HEK293 (cell line): ENCODE measurements around the gene HYAL3.

Experiments used
- CTCF ChIA-PET: fragments of 350-600 bp; formaldehyde crosslinking; extraction: SDS; loops from one replicate; lab custom pipeline; 2021; ENCODE audit warnings: antibody characterized with exemption; lab: Yijun Ruan, JAX
- POLR2A ChIA-PET: fragments of 300-600 bp; formaldehyde crosslinking; extraction: SDS; loops from one replicate; lab custom pipeline; 2020; ENCODE audit warnings: antibody characterized with exemption, inconsistent platforms; lab: Yijun Ruan, JAX
- H3K27ac ChIP-seq: fragments of 200-500 bp; sonication (Bioruptor generic); 2 replicates; pipeline ENCODE4 v1.5.1; 2014; ENCODE audit warnings: low read depth, low read length, control low read depth, inconsistent platforms; ENCODE audit errors: extremely low read depth
- H3K36me3 ChIP-seq, 2 experiments: fragments of 200-500 bp in 1 of 2; sonication (Bioruptor generic) in 1 of 2; 1 replicate in 1 of 2; 2 replicates in 1 of 2; pipeline ENCODE4 v1.5.1; 2014 to 2017; ENCODE audit warnings: inconsistent platforms in 2 of 2, low read length in 2 of 2; ENCODE audit not compliant: control insufficient read depth in 2 of 2, insufficient read depth in 1 of 2
- H3K4me1 ChIP-seq: fragments of 200-500 bp; sonication (Bioruptor generic); 2 replicates; pipeline ENCODE4 v1.5.1; 2014; ENCODE audit warnings: mild to moderate bottlenecking, low read length, inconsistent platforms; ENCODE audit not compliant: control insufficient read depth, insufficient read depth
- H3K4me3 ChIP-seq: 2 replicates; pipeline ENCODE4 v1.5.1; 2011; ENCODE audit warnings: low read depth, mild to moderate bottlenecking, control low read depth, low read length, moderate library complexity
- H3K9me3 ChIP-seq: fragments of 200-500 bp; sonication (Bioruptor generic); 2 replicates; pipeline ENCODE4 v1.5.1; 2014; ENCODE audit warnings: low read depth, low read length, inconsistent platforms; ENCODE audit not compliant: control insufficient read depth, insufficient read depth
- ELK4 ChIP-seq: IDR thresholded peaks from 2 replicates; pipeline ENCODE4 v1.6.1; 2011; ENCODE audit warnings: mild to moderate bottlenecking, low read depth, low read length, borderline replicate concordance
- PRDM6 ChIP-seq: fragments of 450-650 bp; formaldehyde crosslinking; IDR thresholded peaks from 2 replicates; pipeline ENCODE4 v1.5.1; 2017; ENCODE audit warnings: missing biosample characterization, missing genetic modification characterization
- SP2 ChIP-seq: fragments of 450-650 bp; formaldehyde crosslinking; IDR thresholded peaks from 2 replicates; pipeline ENCODE4 v1.5.1; 2016; ENCODE audit warnings: missing biosample characterization, missing genetic modification characterization
- ZBTB26 ChIP-seq: fragments of 450-650 bp; formaldehyde crosslinking; optimal IDR thresholded peaks from 2 replicates; pipeline ENCODE3; 2016; ENCODE audit warnings: missing biosample characterization, mild to moderate bottlenecking, missing genetic modification characterization
- ZFP3 ChIP-seq: fragments of 450-650 bp; formaldehyde crosslinking; IDR thresholded peaks from 2 replicates; pipeline ENCODE4 v1.5.1; 2016; ENCODE audit warnings: low read depth, missing biosample characterization, missing genetic modification characterization
- ZIC2 ChIP-seq: fragments of 450-650 bp; formaldehyde crosslinking; IDR thresholded peaks from 2 replicates; pipeline ENCODE4 v1.5.1; 2016; ENCODE audit warnings: missing biosample characterization, missing genetic modification characterization
- ZNF146 ChIP-seq: fragments of 450-650 bp; formaldehyde crosslinking; IDR thresholded peaks from 2 replicates; pipeline ENCODE4 v1.5.1; 2016; ENCODE audit warnings: missing biosample characterization, missing genetic modification characterization
- ZNF174 ChIP-seq: fragments of 450-650 bp; formaldehyde crosslinking; IDR thresholded peaks from 2 replicates; pipeline ENCODE4 v1.5.0; 2017; ENCODE audit warnings: missing biosample characterization, mild to moderate bottlenecking, missing genetic modification characterization
- ZNF266 ChIP-seq: fragments of 450-650 bp; formaldehyde crosslinking; IDR thresholded peaks from 2 replicates; pipeline ENCODE4 v1.5.1; 2016; ENCODE audit warnings: missing biosample characterization, missing genetic modification characterization, low read depth
- ZNF341 ChIP-seq: fragments of 450-650 bp; formaldehyde crosslinking; IDR thresholded peaks from 2 replicates; pipeline ENCODE4; 2016; ENCODE audit warnings: low read depth, missing biosample characterization, missing genetic modification characterization
- ZNF416 ChIP-seq: fragments of 450-650 bp; formaldehyde crosslinking; IDR thresholded peaks from 2 replicates; pipeline ENCODE4 v1.5.1; 2016; ENCODE audit warnings: missing biosample characterization, missing genetic modification characterization
- ZNF600 ChIP-seq: fragments of 450-650 bp; formaldehyde crosslinking; IDR thresholded peaks from 2 replicates; pipeline ENCODE4 v1.5.1; 2016; ENCODE audit warnings: missing biosample characterization, missing genetic modification characterization
- ZNF623 ChIP-seq: fragments of 450-650 bp; formaldehyde crosslinking; IDR thresholded peaks from 2 replicates; pipeline ENCODE4 v1.5.1; 2016; ENCODE audit warnings: missing biosample characterization, missing genetic modification characterization
- ZNF677 ChIP-seq: fragments of 450-650 bp; IDR thresholded peaks from 2 replicates; pipeline ENCODE4 v1.5.0; 2018; ENCODE audit warnings: missing biosample characterization, mild to moderate bottlenecking, missing genetic modification characterization, moderate library complexity
- ZSCAN23 ChIP-seq: fragments of 450-650 bp; formaldehyde crosslinking; IDR thresholded peaks from 2 replicates; pipeline ENCODE4 v1.5.1; 2016; ENCODE audit warnings: missing biosample characterization, missing genetic modification characterization
- ZXDB ChIP-seq: fragments of 450-650 bp; formaldehyde crosslinking; IDR thresholded peaks from 2 replicates; pipeline ENCODE4 v1.5.1; 2016; ENCODE audit warnings: missing biosample characterization, missing genetic modification characterization

The HYAL3 gene

GRCh38 chr3:50297896-50298725 is 1.1 kb downstream of the HYAL3 start:
- Histone ChIP-seq H3K4me3 (peak overlapping the region; percentile 69), H3K36me3 (peaks cover 0 to 4% of the 10 kb centered on the region in 2 experiments; a peak in 1 of 3 replicates), H3K9me3 (no peaks in the 10 kb centered on the region), H3K27ac (no peak overlapping the region), H3K4me1 (no peaks in the 10 kb centered on the region)
- POLR2A ChIA-PET = interaction anchor here (1.4 to 2.2 kb wide), 4 partner anchors 19 to 39 kb away, joined by 11 to 34 read pairs (median 14); partner anchors contain the start of gene TUSC2
- CTCF ChIA-PET = interaction anchor here (0.6 to 2.0 kb wide), 8 partner anchors 19 to 88 kb away, joined by 3 to 7 read pairs (median 4); partner anchors contain the start of gene HYAL2
- TF ChIP-seq ELK4 = no peak
- TF ChIP-seq ZIC2 (tag by site-specific recombination) = peak; percentile 92

- Histone ChIP-seq H3K36me3 (peaks cover 0 to 4% of the 10 kb centered on the region in 2 experiments; a peak in 1 of 3 replicates), H3K27ac (no peak overlapping the region), H3K4me1 (no peaks in the 10 kb centered on the region), H3K9me3 (no peaks in the 10 kb centered on the region), H3K4me3 (no peak overlapping the region)
- ChIA-PET POLR2A (interaction anchor here (0.9 kb wide), 1 partner anchor 13 kb away, joined by 8 read pairs; no protein-coding TSS in a partner anchor), CTCF (interaction anchor here (0.9 to 1.8 kb wide), 2 partner anchors 24 to 25 kb away, joined by 3 to 7 read pairs; partner anchors contain the start of gene HYAL2)
- TF ChIP-seq ZNF341 (tag by site-specific recombination) (peak; percentile 31; the same call in 1 of the 2 replicates), ZXDB (tag by site-specific recombination) (no peak)
These were observed 1.8 kb downstream of the HYAL3 start for GRCh38 chr3:50297384-50297775.

- Histone ChIP-seq H3K4me3 (no peak overlapping the region), H3K4me1 (no peaks in the 10 kb centered on the region), H3K36me3 (peaks cover 0 to 4% of the 10 kb centered on the region in 2 experiments; a peak in 1 of 3 replicates), H3K9me3 (no peaks in the 10 kb centered on the region), H3K27ac (no peak overlapping the region)
- CTCF ChIA-PET = no interaction called here
- TF ChIP-seq ZFP3 (tag by site-specific recombination) (no peak), PRDM6 (no peak), ZNF146 (tag by site-specific recombination) (no peak), ZNF600 (no peak), ZBTB26 (tag by site-specific recombination) (no peak), ZNF416 (tag by site-specific recombination) (no peak), ZNF677 (no peak), ZNF623 (tag by site-specific recombination) (no peak), ZNF266 (tag by site-specific recombination) (no peak), SP2 (tag by site-specific recombination) (no peak), ZNF174 (tag by site-specific recombination) (no peak), ZIC2 (tag by site-specific recombination) (no peak), ZSCAN23 (tag by site-specific recombination) (no peak)
- POLR2A ChIA-PET = interaction anchor here (0.9 to 2.0 kb wide), 2 partner anchors 13 to 25 kb away, joined by 7 to 8 read pairs; partner anchors contain the start of gene HYAL2
These were observed 2.4 kb downstream of the HYAL3 start for GRCh38 chr3:50296721-50297383.
